Type B pancreatic cell (in vitro differentiated cells): ENCODE measurements around the gene DNAAF1. TPM values are rescaled to one million over a fixed set of nuclear protein-coding genes. Genes with fewer than 3 reads are reported as not detected.

Experiments used
- DNase-seq: peaks from one replicate; pipeline ENCODE4 v3.0.0; 2021; ENCODE audit warnings: mixed read lengths; ENCODE audit not compliant: unreplicated experiment; ENCODE audit errors: extremely low spot score
- H3K27ac Mint-ChIP-seq: 2 replicates; pipeline ENCODE4 v1.8.0; 2021; ENCODE audit warnings: mild to moderate bottlenecking, mixed read lengths
- H3K27me3 Mint-ChIP-seq: 2 replicates; pipeline ENCODE4 v1.8.0; 2021; ENCODE audit warnings: mixed read lengths
- H3K36me3 Mint-ChIP-seq: 2 replicates; pipeline ENCODE4 v1.8.0; 2021; ENCODE audit warnings: mixed read lengths
- H3K4me1 Mint-ChIP-seq: one replicate; pipeline ENCODE4 v1.8.0; 2021; ENCODE audit warnings: mixed read lengths; ENCODE audit not compliant: unreplicated experiment
- H3K4me3 Mint-ChIP-seq: 2 replicates; pipeline ENCODE4 v1.8.0; 2021; ENCODE audit warnings: mild to moderate bottlenecking, mixed read lengths
- H3K9me3 Mint-ChIP-seq: 2 replicates; pipeline ENCODE4 v1.8.0; 2021; ENCODE audit warnings: mixed read lengths
- total RNA-seq: library from RNA; stranded (reverse); gene quantifications from 2 replicates; pipeline ENCODE4 v1.2.1, GENCODE V29; 2021; ENCODE audit warnings: low replicate concordance
- TF ChIP-seq, protein P1 (sequence below): fragments of 200-600 bp; sonication (generic); conservative IDR thresholded peaks from 2 replicates; pipeline ENCODE4 v1.5.0; 2021; ENCODE audit warnings: antibody characterized with exemption, mild to moderate bottlenecking

The DNAAF1 gene
- total RNA-seq, 1 donor from 2014 or later, result 3.2 TPM

DNA sequence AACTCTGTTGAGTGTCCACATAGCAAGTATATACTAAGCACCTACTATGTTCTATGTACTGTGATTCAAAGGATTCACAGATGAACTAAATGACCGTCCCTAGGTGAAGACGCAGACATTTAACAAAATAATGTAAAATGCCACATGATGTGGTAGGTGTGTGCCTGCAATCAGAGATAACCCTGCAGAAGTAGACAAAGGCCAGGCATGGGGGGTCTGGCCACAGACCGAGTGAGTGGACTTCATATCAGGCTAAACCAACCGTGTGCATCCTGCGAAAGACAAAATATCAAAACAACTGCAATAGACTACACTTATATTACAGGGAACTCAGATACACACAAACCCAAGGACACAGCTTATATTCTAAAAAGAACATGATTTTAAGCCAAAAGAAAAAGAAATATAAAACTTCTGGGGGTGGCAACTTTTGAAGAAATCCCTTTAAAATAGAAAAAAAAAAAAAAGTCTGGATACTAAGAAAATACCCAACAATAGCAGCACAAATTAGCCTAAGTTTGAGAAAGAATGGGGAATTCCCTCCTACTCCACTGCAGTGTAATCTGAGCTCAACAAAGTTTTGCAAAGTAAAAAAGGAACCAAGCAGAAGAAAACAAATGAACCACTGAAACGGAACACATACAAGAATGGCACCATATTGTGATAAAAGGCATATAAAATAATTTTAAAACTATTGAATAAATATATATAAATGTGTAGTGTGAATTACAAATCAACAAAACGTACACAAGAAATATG lies 12.4 kb upstream of the DNAAF1 start:
- Mint-ChIP-seq H3K36me3 (peaks cover 21% of the 10 kb centered on the region), H3K27me3 (no peaks in the 10 kb centered on the region), H3K27ac (no peak overlapping the region), H3K4me1 (peaks cover 28% of the 10 kb centered on the region), H3K4me3 (no peak overlapping the region), H3K9me3 (no peaks in the 10 kb centered on the region)
- TF ChIP-seq, protein P1, sequence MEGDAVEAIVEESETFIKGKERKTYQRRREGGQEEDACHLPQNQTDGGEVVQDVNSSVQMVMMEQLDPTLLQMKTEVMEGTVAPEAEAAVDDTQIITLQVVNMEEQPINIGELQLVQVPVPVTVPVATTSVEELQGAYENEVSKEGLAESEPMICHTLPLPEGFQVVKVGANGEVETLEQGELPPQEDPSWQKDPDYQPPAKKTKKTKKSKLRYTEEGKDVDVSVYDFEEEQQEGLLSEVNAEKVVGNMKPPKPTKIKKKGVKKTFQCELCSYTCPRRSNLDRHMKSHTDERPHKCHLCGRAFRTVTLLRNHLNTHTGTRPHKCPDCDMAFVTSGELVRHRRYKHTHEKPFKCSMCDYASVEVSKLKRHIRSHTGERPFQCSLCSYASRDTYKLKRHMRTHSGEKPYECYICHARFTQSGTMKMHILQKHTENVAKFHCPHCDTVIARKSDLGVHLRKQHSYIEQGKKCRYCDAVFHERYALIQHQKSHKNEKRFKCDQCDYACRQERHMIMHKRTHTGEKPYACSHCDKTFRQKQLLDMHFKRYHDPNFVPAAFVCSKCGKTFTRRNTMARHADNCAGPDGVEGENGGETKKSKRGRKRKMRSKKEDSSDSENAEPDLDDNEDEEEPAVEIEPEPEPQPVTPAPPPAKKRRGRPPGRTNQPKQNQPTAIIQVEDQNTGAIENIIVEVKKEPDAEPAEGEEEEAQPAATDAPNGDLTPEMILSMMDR, result no peak
- no peak for DNase-seq

DNA sequence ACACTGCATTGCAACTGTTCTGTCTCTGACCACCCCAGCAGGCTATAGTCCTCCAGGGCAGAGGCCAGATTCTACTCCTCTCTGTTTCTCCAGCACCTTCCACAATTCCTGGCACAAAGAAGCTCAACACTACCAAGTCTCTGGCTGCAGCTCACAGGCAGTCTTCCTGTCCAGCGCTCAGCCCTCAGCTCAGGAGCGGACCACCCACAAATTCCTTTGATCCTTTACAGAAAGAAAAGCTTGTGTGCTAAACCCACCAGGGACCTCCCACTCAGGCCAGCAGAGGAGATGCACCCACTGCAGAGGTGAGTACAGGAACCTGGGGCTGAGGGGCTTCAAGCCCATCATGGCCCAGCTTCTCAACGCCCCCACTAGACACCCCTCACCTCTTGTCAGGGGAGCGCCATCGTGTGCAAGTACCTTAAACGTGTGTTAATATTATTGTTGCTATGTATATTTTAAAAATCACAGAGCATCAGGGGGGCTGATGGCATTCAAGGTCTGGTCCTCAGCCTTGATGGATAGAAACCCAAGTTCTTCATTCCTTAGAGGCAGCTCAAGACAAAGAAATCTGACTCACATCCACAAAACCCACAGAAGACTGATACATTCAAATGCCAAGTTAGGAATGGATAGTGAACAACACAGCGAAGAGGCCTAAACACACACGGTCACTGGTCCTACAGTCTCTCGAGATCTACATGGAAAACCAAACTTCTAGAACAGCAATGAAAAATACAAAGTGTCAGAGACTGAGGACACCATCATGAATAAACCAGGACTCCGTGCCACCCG lies 8.6 kb upstream of the DNAAF1 start:
- no peak for DNase-seq
- Mint-ChIP-seq H3K9me3 (no peaks in the 10 kb centered on the region), H3K27me3 (no peaks in the 10 kb centered on the region), H3K4me1 (peaks cover 51% of the 10 kb centered on the region), H3K27ac (peak overlapping the region; percentile 67), H3K4me3 (peak overlapping the region; percentile 53), H3K36me3 (peaks cover 19% of the 10 kb centered on the region)
- TF ChIP-seq, protein P1, result no peak

DNA sequence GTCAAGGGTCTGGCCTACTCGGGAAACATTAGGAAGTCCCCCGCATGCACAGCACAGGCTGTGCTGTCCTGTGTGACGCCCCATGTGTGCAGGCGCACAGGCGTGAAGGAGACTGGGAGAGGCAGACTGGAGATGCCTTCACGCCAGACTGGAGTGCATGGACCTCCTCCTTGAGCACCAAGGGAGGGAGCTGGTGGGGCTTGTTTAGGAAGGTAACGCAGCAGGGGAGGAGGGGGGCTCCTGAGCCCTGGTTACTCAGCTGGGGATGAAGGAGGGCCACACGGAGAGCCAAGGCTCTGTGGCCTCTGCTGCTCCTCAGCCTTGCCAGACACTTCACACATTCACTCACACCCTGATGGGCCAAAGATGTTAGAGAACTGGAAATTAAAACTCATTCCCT lies 7.8 kb upstream of the DNAAF1 start:
- Mint-ChIP-seq H3K4me3 (no peak overlapping the region), H3K27ac (peak overlapping the region; percentile 18), H3K4me1 (peaks cover 50% of the 10 kb centered on the region), H3K27me3 (no peaks in the 10 kb centered on the region), H3K9me3 (no peaks in the 10 kb centered on the region), H3K36me3 (peaks cover 22% of the 10 kb centered on the region)
- no peak for DNase-seq
- TF ChIP-seq, protein P1, result no peak

DNA sequence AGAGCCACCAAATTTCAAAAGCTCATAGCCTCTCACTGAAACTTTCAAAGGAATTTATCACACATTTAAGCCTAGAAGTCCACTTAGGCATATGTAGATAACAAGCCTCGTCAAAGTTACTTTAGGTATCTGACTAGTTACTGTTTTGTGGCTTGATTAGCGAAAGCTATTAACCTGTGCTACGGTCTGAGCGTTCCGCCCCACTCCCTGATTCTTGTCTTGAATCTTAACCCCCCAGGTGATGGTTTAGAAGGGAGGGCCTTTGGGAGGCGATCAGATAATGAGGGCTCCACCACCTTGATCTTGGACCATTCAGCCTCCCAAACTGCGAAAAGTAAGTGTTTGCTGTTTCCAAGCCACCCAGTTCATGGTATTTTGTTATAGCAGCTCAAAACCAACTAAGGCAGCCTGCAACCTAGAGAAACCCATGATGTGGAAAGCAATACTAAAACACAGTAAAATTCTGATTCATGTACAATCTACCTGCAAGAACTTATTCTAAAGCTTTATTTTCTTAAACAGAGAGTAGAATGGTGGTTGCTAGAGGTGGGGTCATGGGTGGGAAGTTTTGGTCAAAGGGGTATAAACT lies 7.2 kb upstream of the DNAAF1 start:
- Mint-ChIP-seq H3K27ac (no peak overlapping the region), H3K36me3 (peaks cover 22% of the 10 kb centered on the region), H3K27me3 (no peaks in the 10 kb centered on the region), H3K4me1 (peaks cover 45% of the 10 kb centered on the region), H3K9me3 (no peaks in the 10 kb centered on the region), H3K4me3 (no peak overlapping the region)
- no peak for DNase-seq
- TF ChIP-seq, protein P1, result no peak

DNA sequence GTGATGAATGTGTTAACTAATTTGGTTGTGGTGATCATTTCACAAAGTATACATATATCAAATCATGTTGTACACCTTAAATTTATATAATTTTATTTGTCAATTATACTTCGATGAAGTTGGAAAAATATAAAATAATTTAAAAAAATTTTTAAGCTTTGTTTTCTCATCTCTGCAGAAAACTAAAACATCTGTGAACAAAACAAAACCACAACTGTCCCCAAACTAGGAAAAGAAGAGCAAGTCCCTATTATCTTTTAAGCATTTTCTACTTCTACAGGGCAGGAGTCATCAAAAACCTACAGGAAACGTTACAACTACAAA lies 6.6 kb upstream of the DNAAF1 start:
- H3K36me3 Mint-ChIP-seq, result peaks cover 22% of the 10 kb centered on the region
- H3K9me3 Mint-ChIP-seq, result no peaks in the 10 kb centered on the region
- H3K27me3 Mint-ChIP-seq, result no peaks in the 10 kb centered on the region
- H3K4me3 Mint-ChIP-seq, result peak overlapping the region; percentile 74
- DNase-seq, result no peak
- peak overlapping the region; percentile 79 for H3K27ac Mint-ChIP-seq
- TF ChIP-seq, protein P1, result no peak
- peaks cover 43% of the 10 kb centered on the region for H3K4me1 Mint-ChIP-seq
